Activated T-cell treated with anti-CD3 and anti-CD28 coated beads for 1 hour (primary cell): Measurements from ENCODE around the gene CTDSPL.

Experiments used
- DNase-seq: peaks from one replicate; pipeline ENCODE4 v3.0.0-alpha.2; 2020; ENCODE audit warnings: low read depth

Gene CTDSPL

GRCh38 chr3:37988931-37989525 is 127.3 kb downstream of the CTDSPL start:
- DNase-seq: no peak

- DNase-seq: no peak
Measured at GRCh38 chr3:37989821-37990480, 128.3 kb downstream of the CTDSPL start.

GRCh38 chr3:37990527-37990926 is 128.8 kb downstream of the CTDSPL start, which contains the start of gene VILL:
TSS of gene VILL (plus strand) at chr3:37990786. CDS start at chr3:37993673, 2,887 bp downstream.
- DNase-seq: no peak

GRCh38 chr3:37991109-37991508 is 129.4 kb downstream of the CTDSPL start:
- no peak for DNase-seq

- no peak for DNase-seq
Measured at GRCh38 chr3:37991823-37992222, 130.1 kb downstream of the CTDSPL start.

GRCh38 chr3:37992271-37993066 is 130.8 kb downstream of the CTDSPL start:
- DNase-seq: no peak

GRCh38 chr3:37993067-37993455 is 131.4 kb downstream of the CTDSPL start:
- no peak for DNase-seq

GRCh38 chr3:37993460-37993819 is 131.8 kb downstream of the CTDSPL start:
- no peak for DNase-seq

- peak; percentile 42 for DNase-seq
Measured at GRCh38 chr3:37993820-37994638, 132.3 kb downstream of the CTDSPL start.

- no peak for DNase-seq
Measured at GRCh38 chr3:37994639-37994972, 132.9 kb downstream of the CTDSPL start.

GRCh38 chr3:37995652-37996641 is 134.3 kb downstream of the CTDSPL start:
- no peak for DNase-seq

GRCh38 chr3:37996785-37997301 is 135.2 kb downstream of the CTDSPL start:
- peak; percentile 76 for DNase-seq

- DNase-seq: no peak
Measured at GRCh38 chr3:37997342-37997741, 135.7 kb downstream of the CTDSPL start.

GRCh38 chr3:37997791-37998370 is 136.2 kb downstream of the CTDSPL start:
- DNase-seq: no peak

GRCh38 chr3:37999836-38000235 is 138.2 kb downstream of the CTDSPL start:
- no peak for DNase-seq

GRCh38 chr3:38000242-38000916 is 138.7 kb downstream of the CTDSPL start:
- no peak for DNase-seq

- DNase-seq: no peak
Measured at GRCh38 chr3:38000965-38001455, 139.3 kb downstream of the CTDSPL start.

- no peak for DNase-seq
Measured at GRCh38 chr3:38001456-38002081, 139.9 kb downstream of the CTDSPL start.

GRCh38 chr3:38002291-38002876 is 140.7 kb downstream of the CTDSPL start:
- DNase-seq: no peak
